Endothelial cell of umbilical vein (primary cell): ENCODE data around the gene TCP11L2.

Experiments used
- JUN ChIP-seq: IDR thresholded peaks from 2 replicates; pipeline ENCODE4 v1.6.1; 2011; ENCODE audit warnings: borderline replicate concordance, low read depth; ENCODE audit not compliant: insufficient read length, insufficient read depth
- TF ChIP-seq, protein P1 (sequence below): IDR thresholded peaks from 2 replicates; pipeline ENCODE4 v1.6.1; 2011; ENCODE audit not compliant: insufficient read depth, insufficient read length

DNA sequence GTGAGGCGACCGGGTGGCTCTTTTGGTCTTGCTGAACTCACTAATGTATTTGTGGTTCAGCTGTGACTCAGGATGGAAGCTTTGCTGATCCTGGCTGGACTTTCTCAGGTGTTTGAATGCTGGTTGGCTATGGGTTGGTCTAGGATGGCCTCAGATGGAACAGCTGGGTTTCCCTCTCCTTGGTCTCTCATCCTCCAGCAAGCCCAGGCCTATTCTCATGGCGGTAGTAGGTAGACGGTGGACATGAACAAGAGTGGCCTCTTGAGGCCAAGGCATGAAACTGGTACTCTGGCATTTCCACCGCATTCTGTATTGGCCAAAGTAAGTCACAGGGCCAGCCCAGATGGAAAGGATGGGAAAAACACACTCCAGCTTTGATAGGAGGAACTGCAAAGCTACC lies 43.2 kb downstream of the TCP11L2 start:
- TF ChIP-seq JUN: no peak
- TF ChIP-seq, protein P1, sequence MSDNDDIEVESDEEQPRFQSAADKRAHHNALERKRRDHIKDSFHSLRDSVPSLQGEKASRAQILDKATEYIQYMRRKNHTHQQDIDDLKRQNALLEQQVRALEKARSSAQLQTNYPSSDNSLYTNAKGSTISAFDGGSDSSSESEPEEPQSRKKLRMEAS: no peak
